ENCODE data around the gene DMRTA2.
"Not testable (repeated sequence)": the region's sequence is repeated elsewhere in the genome, so short reads cannot be mapped to it uniquely, and the experiment has no call there.

The DMRTA2 gene

DNA sequence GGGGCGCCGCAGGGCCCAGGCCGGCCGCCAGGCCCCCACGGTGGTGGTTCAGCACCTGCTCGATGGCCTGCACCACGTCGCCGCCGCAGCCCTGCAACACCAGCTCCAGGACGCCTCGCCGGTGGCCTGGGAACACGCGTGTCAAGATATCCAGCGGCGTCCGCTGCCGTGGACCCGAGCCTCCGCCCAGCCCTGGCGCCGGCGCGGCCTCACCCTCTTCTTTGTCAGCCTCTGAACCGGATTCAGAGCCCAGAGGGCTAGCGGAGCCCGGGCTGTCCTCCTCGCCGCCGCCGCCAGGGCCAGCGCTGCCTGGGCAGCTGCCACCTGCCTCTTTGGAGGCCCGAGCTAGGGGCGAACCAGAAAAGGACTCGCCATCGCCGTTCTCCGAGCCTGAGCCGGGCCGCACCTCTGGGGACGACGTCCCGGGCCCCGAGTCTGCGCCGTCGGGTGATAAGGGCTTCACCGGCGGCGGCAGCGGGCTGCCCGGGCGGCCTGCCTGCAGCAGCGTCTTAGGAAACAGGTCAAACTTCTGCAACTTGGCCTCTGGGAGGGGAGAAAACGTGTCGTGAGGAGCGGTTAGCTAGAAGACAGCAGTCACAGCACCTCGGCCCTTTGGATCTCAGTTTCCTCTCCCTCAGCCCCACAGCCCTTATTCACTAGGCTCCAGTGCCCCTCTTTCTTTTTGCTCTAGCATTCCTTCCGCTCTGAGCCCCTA lies 3.9 kb downstream of the DMRTA2 start:
- Mint-ChIP-seq H3K27ac (no peak overlapping the region), H3K36me3 (ENCODE audit: low read depth) (no peaks in the 10 kb centered on the region), H3K4me3 (peak overlapping the region; percentile 2), H3K9me3 (peaks cover 3% of the 10 kb centered on the region), H3K4me1 (ENCODE audit: low read depth) (peaks cover 57% of the 10 kb centered on the region), H3K27me3 (peaks cover 78% of the 10 kb centered on the region)

DNA sequence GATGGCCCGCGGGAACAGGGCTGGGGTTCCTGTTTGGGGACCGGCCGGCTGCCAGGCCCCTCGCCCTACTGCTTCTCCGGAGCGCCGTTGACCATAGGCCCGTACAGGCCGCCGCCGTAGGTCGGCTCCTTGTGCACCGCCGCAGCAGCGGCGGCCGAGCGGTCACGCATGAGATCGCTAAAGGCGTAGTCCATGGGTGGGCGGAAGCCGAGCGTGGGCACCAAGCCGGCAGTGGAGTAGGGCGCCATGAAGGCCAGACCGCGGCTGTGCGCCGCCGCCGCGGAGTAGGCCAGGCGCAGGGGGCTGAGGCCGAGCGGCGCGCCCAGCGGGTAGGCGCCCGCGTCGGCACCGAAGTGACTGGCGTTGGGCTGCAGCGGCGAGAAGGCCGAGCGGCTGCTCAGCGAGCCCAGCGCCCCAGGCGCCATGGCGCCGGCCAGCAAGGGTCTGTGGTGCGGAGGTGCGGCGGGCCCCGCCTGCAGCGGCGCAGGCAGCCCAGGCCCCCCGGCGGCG lies 4.6 kb downstream of the DMRTA2 start:
- Mint-ChIP-seq H3K4me1 (ENCODE audit: low read depth) (peaks cover 50% of the 10 kb centered on the region), H3K9me3 (peaks cover 6% of the 10 kb centered on the region), H3K27ac (no peak overlapping the region), H3K36me3 (ENCODE audit: low read depth) (no peaks in the 10 kb centered on the region), H3K4me3 (no peak overlapping the region), H3K27me3 (peaks cover 77% of the 10 kb centered on the region)

DNA sequence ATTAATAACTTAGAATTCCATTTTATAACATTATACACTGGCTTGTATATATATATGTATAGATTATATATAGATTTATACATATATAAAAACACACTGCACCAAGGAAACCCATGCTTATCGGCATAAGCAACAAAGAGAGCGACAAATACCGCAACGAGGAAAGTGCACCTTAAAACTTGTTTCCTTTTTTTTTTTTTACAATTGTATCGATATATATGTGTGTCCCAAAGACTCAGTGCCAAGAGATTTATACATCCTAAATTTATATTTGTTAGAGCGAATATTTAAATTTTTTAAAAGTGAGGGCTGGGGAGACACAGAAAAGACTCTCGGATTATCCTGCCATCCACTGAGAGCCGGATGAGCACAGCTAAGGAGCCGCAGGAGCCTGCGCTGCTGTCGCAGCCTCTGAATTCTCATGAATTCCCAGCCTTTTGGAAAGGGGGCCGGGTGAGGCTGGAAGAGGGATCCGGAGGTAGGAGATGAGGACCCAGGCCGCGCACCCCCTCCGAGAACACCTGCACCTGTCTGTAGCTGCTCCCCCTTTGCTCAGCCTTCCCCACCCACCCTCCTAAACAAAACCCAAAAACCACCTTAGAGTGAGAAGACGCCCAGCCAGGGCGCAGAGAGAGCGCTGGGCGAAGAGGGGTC lies 5.2 kb downstream of the DMRTA2 start:
- Mint-ChIP-seq H3K4me1 (ENCODE audit: low read depth) (peaks cover 44% of the 10 kb centered on the region), H3K4me3 (peak overlapping the region; percentile 48), H3K36me3 (ENCODE audit: low read depth) (no peaks in the 10 kb centered on the region), H3K9me3 (peaks cover 6% of the 10 kb centered on the region), H3K27ac (peak overlapping the region; percentile 36), H3K27me3 (peaks cover 76% of the 10 kb centered on the region)

DNA sequence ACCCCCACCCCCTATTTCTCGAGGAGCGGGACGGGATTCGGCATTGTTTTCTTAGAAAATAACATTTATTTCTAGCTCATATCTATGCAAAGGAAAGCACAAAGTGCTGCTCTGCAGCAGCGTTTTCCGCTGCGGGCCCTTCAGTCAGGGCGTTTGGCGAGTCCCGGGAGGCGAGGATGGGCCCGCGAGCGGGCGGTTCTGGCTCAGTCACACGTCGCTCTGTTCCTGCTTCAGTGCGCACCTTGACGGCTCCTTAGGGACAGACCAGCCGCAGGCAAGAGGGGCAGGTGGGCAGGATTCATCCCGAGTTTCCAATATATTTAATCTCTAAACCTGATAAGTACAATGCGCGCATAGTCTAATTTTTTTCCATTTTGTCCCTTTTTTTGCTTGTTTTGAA lies 5.7 kb downstream of the DMRTA2 start:
- Mint-ChIP-seq H3K36me3 (ENCODE audit: low read depth) (no peaks in the 10 kb centered on the region), H3K9me3 (peaks cover 6% of the 10 kb centered on the region), H3K4me1 (ENCODE audit: low read depth) (peaks cover 38% of the 10 kb centered on the region), H3K27ac (no peak overlapping the region), H3K4me3 (peak overlapping the region; percentile 48), H3K27me3 (peaks cover 76% of the 10 kb centered on the region)

DNA sequence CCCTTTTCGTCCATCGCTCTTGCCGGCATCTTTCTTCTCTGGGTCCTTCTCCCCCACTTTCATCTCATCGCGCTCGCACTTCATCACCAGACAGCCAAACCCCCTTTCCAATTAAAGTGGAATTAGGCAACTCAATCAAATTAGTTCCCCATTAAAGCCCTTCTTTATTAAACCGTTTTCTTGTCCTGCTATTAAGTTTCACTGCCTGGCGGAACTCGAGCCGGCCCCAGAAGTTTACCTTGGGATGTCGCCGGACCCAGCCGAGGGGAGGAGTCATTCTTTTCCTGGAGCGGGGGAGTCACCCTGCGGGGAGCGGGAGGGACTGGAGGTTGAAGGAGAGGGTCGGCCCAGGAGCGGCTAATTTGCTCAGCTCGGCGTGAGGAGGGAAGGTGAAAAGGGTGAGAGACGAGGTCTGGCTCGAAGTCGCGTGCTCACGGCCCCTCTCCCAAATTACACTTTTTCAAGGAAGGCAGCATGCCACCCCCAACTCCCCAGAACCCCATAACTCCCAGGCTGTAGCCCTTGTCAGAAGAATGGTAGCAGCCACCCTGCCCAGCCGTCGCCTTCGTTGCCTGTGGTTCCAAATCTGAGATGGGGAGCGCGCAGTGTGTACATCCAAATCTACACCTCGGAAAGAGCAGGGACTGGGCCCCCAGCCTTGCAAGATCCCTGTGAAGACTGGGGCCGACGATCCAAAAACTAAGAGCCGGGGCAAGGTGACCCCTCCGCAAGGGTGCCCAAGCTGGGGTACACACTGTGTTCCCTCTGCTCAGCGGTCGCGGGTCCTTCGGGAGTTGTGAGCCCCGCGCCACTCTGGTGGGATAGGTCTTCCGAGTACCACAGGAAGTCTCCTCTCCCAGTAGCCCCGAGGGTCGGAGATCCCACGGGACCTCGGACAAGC lies 6.4 kb downstream of the DMRTA2 start:
- peaks cover 72% of the 10 kb centered on the region for H3K27me3 Mint-ChIP-seq
- peaks cover 31% of the 10 kb centered on the region for H3K4me1 Mint-ChIP-seq (ENCODE audit: low read depth)
- peak overlapping the region; percentile 41 for H3K27ac Mint-ChIP-seq
- peaks cover 6% of the 10 kb centered on the region for H3K9me3 Mint-ChIP-seq
- no peaks in the 10 kb centered on the region for H3K36me3 Mint-ChIP-seq (ENCODE audit: low read depth)
- peak overlapping the region; percentile 2 for H3K4me3 Mint-ChIP-seq

DNA sequence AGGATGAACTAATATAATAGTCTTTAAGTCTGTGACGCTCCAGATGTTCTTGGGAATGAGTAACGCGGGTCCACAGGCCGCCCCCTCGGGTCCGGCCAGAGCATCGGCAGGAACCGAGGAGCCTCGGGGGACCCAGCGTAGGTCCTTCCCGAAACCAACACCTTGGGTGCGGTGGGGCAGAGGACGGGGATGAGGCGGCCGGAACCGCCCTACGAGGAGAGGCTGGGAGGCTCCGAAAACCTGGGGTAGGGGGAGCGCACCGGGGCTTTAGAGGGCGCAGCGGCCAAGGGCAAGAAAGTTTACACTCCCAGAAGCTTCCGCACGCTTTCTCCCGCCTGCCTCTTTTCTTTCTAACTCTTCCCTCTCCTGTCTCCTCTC lies 7.1 kb downstream of the DMRTA2 start:
- Mint-ChIP-seq H3K4me1 (ENCODE audit: low read depth) (peaks cover 28% of the 10 kb centered on the region), H3K9me3 (peaks cover 6% of the 10 kb centered on the region), H3K27ac (peak overlapping the region; percentile 41), H3K4me3 (peak overlapping the region; percentile 2), H3K27me3 (peaks cover 69% of the 10 kb centered on the region), H3K36me3 (ENCODE audit: low read depth) (no peaks in the 10 kb centered on the region)

DNA sequence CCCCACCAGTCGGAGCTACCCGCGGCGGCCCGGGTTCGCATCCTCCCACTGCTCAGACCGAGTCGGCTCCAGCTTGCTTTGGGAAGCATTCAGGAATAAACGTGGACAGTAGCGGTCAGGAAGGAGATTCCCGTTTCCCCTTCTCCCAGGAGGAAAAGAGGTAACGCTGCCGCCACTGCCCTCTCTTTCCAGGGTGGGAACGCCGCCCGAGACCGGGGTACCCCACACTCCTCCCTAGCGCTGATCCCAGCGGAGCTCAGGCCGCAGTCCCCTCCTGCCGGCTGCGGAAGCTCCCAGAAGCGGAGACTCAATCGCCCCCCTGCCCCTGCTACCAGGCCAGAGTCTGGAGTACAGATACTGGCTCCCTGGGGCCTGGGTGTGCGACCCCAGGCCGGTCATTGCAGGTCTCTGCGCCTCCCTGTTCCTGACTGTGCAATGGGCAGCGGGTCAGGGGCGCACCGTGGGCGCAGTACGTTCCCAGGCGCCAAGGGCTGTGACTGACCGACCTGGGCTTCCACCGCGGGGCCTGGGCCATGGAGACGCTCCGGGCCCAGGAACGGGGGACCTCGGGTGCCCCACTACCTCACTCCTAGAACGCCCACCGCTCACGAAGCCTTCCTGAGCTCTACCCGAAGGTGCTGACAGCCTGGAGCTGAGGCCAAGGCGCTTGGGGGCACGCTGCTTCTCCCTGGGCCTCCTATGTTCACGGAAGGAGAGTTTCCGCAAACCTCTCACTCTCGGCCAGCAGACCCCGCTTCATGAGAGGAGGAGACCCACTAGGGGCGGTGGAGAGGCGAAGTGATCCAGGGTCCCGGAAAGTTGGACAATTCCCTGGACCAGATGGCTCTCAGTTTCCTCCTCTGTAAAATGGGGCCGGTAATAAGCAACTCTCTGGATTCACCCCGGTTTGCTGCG lies 7.8 kb downstream of the DMRTA2 start:
- Mint-ChIP-seq H3K4me3 (no peak overlapping the region), H3K27me3 (peaks cover 71% of the 10 kb centered on the region)

DNA sequence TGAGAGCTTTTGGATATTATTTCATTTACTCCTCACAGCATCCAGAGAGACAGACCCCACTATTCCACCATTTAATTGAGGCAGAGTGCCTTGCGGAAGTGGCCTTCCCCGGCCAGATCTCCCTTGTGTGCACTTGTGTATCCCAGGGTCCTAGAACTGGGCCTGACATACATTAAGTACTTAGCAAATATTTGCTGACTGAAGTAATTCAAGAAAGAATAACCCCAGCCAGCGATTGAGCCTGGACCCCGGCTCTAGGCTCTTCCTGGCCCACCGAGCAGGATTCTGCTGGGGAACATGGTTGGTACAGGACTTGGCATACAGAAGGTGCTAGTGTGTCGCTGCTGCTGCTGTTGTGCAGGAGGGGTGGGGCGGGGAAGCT lies 8.4 kb downstream of the DMRTA2 start:
- Mint-ChIP-seq H3K4me3 (no peak overlapping the region), H3K9me3 (peaks cover 6% of the 10 kb centered on the region), H3K36me3 (ENCODE audit: low read depth) (no peaks in the 10 kb centered on the region), H3K27me3 (peaks cover 70% of the 10 kb centered on the region), H3K27ac (no peak overlapping the region), H3K4me1 (ENCODE audit: low read depth) (peaks cover 20% of the 10 kb centered on the region)

More for the DNA sequence above, 7.8 kb downstream of the DMRTA2 start:
- H3K4me1 Mint-ChIP-seq (ENCODE audit: low read depth): peaks cover 27% of the 10 kb centered on the region
- no peak overlapping the region for H3K27ac Mint-ChIP-seq
- peaks cover 6% of the 10 kb centered on the region for H3K9me3 Mint-ChIP-seq
- H3K36me3 Mint-ChIP-seq (ENCODE audit: low read depth): no peaks in the 10 kb centered on the region

DNA sequence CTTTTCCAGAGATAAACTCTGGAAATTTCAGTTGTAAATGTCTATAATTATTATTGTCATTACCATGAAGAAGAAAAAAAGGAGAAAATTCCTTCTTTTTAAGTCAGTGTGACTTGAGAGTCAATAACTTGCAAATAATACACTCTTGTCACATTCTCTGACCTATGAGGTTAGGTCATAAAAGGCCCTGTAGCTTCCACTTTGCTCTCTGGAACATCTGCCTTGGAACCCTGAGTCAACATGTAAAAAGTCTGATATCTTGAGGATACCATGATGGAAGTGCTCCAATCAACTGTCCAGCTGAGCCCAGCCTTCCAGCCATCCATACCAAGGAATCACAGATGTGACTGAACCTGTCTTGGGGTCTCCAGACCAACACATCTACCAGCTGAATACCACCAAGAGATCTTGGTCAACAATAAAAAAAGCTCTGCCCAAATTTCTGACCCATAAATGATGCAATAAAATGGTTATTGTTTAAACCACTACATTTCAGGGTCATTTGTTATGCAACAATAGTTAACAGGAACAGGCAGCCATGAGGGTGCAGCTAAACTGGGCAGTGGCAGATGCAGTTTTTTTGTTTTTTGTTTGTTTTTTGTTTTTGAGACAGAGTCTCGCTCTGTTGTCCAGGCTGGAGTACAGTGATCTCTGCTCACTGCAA lies 10.3 kb downstream of the DMRTA2 start:
- Mint-ChIP-seq H3K27me3 (peaks cover 72% of the 10 kb centered on the region), H3K4me1 (ENCODE audit: low read depth) (peaks cover 10% of the 10 kb centered on the region), H3K36me3 (ENCODE audit: low read depth) (no peaks in the 10 kb centered on the region), H3K27ac (no peak overlapping the region), H3K9me3 (peaks cover 6% of the 10 kb centered on the region), H3K4me3 (no peak overlapping the region)

DNA sequence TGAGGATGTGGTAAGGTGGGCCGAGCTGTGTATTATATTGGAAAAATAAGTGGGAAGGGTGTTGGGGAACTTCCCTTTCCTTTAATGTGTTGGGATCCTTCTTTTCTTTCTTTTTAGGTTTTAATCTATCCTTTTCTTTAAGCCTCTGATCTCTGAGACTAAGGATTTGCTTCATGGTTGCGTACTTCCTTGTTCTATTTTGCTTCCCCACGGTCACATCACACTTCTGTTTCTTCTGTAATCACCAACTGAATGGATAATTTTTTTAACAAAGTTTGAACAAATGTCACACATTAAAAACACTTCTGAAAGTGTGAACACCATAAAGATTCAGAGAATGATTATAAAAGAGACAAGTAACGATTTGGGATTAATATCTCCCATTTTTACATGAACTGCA lies 17.4 kb downstream of the DMRTA2 start:
- Mint-ChIP-seq H3K27me3 (peaks cover 58% of the 10 kb centered on the region), H3K4me3 (no peak overlapping the region), H3K36me3 (ENCODE audit: low read depth) (no peaks in the 10 kb centered on the region), H3K9me3 (no peaks in the 10 kb centered on the region), H3K4me1 (ENCODE audit: low read depth) (no peaks in the 10 kb centered on the region), H3K27ac (no peak overlapping the region)

DNA sequence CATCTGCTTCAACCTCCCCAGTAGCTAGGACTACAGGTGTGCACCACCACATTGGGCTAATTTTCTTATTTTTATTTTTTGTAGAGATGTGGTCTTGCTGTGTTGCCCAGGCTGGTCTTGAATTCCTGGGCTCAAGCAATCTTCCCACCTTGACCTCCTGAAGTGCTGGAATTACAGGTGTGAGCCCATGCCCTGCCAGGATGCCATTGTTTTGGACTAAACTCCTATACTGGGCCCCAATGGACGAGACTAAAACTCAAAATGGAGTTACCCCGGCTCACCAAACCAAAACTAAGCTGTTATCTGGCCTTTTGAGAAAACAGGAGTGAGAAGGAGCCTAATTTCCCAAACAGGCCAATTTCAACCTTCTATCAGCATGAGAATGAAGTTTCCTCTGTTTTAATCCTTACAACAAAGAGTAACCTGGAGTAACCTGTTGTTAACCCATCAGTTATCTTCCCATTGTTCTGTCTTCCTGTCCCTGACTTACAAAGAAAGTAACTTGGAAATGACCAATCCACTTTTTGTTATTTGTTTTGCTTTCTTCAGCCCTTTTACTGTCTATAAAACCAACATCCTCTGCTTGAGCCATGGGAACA lies 29.6 kb downstream of the DMRTA2 start:
- no peaks in the 10 kb centered on the region for H3K4me1 Mint-ChIP-seq (ENCODE audit: low read depth)
- no peaks in the 10 kb centered on the region for H3K36me3 Mint-ChIP-seq (ENCODE audit: low read depth)
- no peak overlapping the region for H3K27ac Mint-ChIP-seq
- H3K27me3 Mint-ChIP-seq: peaks cover 24% of the 10 kb centered on the region
- no peaks in the 10 kb centered on the region for H3K9me3 Mint-ChIP-seq
- H3K4me3 Mint-ChIP-seq: no peak overlapping the region

DNA sequence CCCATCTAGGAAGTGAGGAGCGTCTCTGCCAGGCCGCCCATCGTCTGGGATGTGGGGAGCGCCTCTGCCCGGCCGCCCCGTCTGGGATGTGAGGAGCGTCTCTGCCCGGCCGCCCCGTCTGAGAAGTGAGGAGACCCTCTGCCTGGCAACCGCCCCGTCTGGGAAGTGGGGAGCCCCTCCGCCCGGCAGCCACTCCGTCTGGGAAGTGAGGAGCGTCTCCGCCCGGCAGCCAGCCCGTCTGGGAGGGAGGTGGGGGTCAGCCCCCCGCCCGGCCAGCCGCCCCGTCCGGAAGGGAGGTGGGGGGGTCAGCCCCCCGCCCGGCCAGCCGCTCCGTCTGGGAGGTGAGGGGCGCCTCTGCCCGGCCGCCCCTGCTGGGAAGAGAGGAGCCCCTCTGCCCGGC lies 41.7 kb downstream of the DMRTA2 start:
- peaks cover 16% of the 10 kb centered on the region for H3K27me3 Mint-ChIP-seq
- not testable (repeated sequence) for H3K36me3 Mint-ChIP-seq (ENCODE audit: low read depth); H3K4me3 Mint-ChIP-seq; H3K4me1 Mint-ChIP-seq (ENCODE audit: low read depth); H3K9me3 Mint-ChIP-seq; H3K27ac Mint-ChIP-seq

DNA sequence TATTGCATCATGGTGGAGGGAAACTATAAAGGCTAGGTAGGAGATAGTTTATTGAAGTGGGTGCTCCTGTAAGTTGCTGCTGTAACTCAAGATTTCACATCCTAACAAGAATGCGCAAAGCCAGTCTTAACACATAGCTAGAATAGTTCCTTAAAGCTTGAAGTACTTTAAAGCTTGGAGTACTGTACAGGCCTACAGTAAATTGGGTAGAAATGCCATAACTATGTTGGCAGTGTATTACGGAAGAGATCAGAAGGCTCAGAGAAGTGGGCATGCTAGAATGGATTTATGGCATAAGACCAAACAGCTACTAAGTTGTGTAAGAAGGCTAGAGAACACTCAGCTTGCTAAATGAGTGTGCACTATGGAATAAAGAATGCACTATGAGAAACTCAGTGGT lies 44.5 kb downstream of the DMRTA2 start:
- Mint-ChIP-seq H3K4me1 (ENCODE audit: low read depth) (no peaks in the 10 kb centered on the region), H3K36me3 (ENCODE audit: low read depth) (no peaks in the 10 kb centered on the region), H3K27me3 (peaks cover 24% of the 10 kb centered on the region), H3K4me3 (no peak overlapping the region), H3K27ac (no peak overlapping the region), H3K9me3 (peaks cover 4% of the 10 kb centered on the region)
